ENCODE data around the gene CRTC3.
A peak's percentile ranks its signal among the peaks of the same experiment; 100 is the strongest.
"Not testable (repeated sequence)": the region's sequence is repeated elsewhere in the genome, so short reads cannot be mapped to it uniquely, and the experiment has no call there.

CRTC3 gene

DNA sequence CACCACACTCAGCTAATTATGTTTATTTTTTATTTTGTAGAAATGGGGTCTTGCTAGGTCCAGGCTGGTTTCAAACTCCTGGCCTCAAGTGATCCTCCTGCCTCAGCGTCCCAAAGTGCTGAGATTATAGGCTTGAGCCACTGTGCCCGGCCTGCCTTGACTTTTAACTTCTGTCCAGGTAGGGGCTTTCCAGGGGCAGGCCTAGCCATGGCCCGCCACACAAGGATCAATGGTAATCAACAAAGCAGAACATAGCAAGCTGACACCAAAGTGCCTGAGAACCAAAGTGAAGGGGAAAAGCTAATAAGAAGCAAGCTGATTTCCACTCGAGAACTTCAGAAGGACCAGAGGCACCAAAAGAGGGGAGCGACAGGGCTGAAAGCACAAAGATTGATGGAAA, 9.4 kb upstream of the CRTC3 start:
- no peak for DNase-seq (ENCODE audit: low read depth)

DNA sequence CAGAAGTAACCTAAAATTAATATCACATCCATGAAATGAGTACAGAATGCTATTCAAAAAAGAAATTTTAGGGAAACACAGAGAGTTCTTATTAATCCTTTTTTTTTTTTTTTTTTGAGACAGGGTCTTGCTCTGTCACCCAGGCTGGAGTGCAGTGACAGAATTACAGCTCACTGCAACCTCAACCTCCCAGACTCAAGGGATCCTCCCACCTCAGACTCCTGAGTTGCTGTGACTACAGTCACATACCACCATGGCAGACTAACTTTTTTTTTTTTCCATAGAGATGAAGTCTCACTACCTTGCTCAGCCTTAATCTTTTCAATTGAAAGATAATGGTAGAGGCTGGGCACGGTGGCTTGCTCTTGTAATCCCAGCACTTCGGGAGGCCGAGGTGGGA, 6.3 kb upstream of the CRTC3 start:
- no peak for DNase-seq (ENCODE audit: low read depth)

DNA sequence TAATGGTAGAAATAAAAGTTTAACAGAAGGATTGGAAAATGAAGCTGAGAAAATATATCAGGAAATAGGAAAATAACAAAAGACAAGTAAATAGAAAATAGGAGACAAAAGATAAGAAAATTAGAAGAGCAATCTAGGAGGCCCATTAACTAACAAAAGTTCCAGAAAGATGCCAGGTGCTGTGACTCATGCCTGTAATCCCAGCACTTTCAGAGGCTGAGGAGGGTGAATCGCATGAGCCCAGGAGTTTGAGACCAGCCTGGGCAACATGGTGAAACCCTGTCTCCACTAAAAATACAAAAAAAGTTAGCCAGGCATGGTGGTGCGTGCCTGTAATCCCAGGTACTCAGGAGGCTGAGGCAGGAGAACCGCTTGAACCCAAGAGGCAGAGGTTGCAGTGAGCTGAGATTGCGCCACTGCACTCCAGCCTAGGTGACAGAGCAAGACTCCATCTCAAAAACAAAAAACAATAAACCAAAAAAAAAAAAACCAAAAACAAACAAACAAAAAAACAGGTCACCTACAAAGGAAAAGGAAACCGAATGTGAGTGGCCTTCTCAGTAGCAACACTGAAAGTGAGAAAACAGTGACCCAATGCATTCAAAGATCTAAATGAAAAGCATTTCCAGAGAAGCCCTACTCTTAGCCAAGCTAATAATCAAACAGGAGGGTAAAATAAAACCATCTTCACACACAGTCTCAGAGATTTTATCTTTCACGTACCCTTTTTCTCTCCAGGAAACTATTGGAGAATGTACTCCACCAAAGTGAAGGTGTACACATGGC, 5.5 kb upstream of the CRTC3 start:
- DNase-seq (ENCODE audit: low read depth): not testable (repeated sequence)

GRCh38 chr15:90529011-90529370, 732 bp upstream of the CRTC3 start:
- DNase-seq (ENCODE audit: low read depth): no peak

GRCh38 chr15:90530250-90531051, 728 bp downstream of the CRTC3 start:
- peak; percentile 30 for DNase-seq (ENCODE audit: low read depth)

DNA sequence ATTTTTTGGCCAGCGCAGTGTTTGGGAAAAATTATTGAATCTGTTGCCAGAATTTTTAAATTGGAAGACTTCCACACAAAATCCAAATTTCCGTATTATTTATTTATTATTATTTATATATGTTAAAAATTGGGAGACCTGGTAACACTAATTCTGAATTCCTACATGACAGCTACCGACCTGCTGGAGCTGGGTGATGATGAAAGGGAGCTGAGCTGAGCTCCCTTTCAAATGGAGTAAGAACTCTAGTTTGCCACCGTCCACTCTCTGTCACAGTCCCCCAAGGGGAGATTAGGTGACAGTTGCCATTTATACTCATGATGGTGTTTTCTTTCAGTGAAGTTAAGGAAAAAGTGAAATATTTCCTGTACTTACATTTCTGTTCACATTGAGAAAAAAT, 1.4 kb downstream of the CRTC3 start:
- DNase-seq (ENCODE audit: low read depth): no peak

DNA sequence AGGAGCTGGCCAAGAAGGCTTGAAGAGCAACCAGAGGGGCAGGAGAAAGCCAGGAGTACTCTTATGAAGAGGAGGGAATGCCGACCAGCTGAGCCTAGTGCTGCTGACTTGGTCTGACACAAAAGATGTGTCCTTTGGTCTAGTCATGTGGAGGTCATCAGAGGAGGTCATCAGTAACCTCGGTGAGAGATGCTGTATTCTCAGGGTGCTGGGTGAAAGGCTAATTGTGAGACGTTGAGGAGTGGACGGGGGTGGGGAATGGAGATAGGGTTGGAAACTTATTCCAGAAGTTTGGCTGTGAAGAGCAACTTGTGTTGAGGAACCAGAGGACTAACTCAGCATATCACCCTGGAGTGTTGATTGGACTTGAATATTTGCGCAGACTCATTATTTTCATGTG, 5.5 kb downstream of the CRTC3 start:
- DNase-seq (ENCODE audit: low read depth): no peak

DNA sequence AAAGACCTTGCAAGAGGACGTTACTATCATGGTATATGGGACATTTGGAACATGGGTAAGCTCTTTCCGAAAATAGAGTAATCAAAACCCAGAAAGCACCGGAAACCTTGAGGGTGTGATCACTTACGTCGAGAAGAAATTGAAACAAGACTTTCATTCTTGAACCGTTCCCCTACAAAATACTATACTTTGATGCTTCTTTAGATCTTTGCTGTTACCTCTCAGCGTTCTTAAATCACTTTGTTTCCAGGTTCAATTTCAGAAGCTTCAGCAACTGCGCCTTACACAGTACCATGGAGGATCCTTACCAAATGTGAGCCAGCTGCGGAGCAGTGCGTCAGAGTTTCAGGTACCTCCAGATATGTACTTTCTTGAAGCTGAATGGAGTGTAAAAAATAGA, 10.1 kb downstream of the CRTC3 start:
- no peak for DNase-seq (ENCODE audit: low read depth)

- no peak for DNase-seq (ENCODE audit: low read depth)
These were observed 11.0 kb downstream of the CRTC3 start for GRCh38 chr15:90540768-90541167.

DNA sequence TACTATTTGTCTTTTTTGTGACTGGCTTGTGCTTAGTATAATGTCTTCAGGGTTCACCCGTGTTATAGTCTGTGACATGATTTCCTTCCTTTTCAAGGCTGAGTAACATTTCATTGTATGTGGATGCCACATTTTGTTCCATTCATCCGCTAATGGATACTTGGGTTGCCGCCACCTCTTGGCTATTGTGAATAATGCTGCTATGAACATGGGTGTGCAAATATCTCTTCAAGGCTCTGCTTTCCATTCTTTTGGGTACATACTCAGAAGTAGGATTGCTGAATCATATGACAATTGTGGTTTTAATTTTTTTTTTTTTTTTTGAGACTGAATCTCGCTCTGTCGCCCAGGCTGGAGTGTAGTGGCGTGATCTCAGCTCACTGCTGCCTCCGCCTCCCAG, 15.4 kb downstream of the CRTC3 start:
- DNase-seq (ENCODE audit: low read depth): no peak

GRCh38 chr15:90547540-90547939, 17.8 kb downstream of the CRTC3 start:
- DNase-seq (ENCODE audit: low read depth): no peak

GRCh38 chr15:90550919-90551318, 21.2 kb downstream of the CRTC3 start:
- DNase-seq (ENCODE audit: low read depth): no peak

- DNase-seq (ENCODE audit: low read depth): no peak
These were observed 22.6 kb downstream of the CRTC3 start for GRCh38 chr15:90552162-90552928.

- no peak for DNase-seq (ENCODE audit: low read depth)
These were observed 23.1 kb downstream of the CRTC3 start for GRCh38 chr15:90552929-90553211.

GRCh38 chr15:90553248-90553745, 23.6 kb downstream of the CRTC3 start:
- DNase-seq (ENCODE audit: low read depth): no peak

DNA sequence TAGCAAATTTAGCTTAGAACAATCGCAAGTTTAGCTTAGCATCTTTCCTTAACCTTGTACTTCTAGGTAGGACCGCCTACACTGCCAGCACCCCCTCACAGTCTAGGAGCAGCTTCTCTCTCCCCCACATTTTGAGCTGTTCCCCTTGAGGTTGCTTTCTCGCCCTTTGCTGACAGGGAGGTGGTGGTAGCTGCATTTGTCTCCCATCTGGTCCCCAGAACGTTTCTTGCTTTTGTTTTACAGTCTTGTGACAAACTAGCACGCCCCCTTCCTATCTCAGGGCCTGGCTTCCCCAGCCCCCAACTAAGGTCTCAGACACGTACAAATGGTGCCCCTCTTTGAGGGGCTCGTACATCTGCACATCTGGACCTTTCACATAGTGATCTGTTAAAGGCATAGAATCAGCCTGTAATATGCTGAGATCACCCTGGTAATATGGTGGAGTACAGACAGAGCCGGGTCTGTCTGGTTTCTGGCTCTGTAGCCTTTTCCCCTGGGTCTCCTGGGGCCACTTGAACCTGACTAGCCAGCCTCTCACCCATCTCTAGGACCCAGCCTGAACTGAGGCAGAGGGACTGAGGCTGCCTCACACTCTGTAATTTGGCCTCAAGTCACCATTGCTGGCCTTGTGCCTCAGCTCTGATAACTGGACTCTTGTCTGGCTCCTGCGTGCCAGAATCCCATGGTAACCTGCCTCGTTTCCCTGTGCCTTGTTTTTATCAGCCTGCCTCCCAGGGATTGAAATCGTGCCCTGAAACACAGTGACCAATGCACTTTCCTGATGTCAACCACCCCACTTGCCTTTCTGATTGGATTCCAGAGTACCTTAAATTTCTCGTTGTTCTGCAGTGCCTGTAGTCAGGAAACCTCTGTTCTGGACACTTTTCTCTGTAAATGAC, 27.7 kb downstream of the CRTC3 start:
- DNase-seq (ENCODE audit: low read depth): no peak

- DNase-seq (ENCODE audit: low read depth): no peak
These were observed 28.4 kb downstream of the CRTC3 start for GRCh38 chr15:90558171-90558573.

DNA sequence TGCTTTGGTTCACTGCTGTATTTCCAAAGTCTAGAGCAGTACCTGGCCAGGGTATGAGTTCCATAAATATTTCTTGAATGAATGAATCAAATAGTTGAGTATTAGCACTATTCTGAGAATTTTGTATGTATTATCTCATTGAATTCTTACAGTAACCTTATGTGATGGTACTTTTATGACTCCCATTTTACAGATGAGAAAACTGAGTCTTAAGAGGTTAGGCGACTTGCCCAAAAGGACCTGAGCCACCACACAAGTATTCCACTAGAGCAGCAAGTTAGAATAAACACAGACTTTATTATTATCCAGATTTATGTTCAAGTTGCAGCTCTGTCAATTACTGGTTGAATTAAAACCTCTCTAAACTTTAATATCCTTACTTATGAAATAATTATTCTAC, 29.4 kb downstream of the CRTC3 start:
- no peak for DNase-seq (ENCODE audit: low read depth)

- no peak for DNase-seq (ENCODE audit: low read depth)
These were observed 30.6 kb downstream of the CRTC3 start for GRCh38 chr15:90560229-90560776.

DNA sequence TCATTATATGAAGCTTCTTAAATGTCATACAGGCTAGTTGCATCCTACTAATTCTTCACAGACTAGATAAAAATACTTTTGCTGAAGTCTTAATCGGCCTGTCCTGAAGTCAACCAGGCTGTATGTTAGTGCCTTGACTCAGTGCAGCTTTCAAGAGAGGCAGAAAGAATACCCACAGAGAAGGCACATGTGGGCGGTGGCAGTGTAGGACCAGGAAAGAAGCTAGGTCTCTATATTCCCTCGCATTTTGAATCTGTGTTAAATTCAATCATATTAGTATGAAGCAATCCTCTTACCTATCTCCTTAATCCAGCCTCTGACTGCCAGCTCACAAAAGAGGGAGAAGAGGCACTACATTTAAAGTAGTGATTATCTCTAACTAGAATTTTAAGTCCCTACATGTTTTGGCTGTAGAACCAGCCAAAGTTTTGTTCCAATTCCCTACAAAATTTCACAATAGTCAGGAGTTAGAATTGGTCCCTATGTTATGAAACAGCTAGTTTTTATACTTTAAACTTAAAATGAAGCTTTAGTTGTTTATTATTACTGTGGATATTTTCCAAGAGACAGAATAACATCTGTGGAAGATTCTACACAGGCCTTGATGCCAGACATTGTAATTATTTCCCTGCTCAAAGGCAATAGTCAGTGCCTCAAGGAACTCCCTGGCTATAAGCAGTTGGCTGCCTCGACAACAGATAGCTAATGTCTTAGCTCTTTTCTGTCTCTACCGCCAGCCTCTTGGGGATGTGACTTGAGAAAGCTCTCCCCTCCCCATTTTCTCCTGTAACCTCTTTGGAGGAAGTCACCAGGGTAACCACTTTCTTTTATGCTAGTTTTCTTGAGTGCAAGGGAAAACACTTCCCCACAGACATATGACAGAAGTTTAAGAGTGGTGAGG, 31.9 kb downstream of the CRTC3 start:
- no peak for DNase-seq (ENCODE audit: low read depth)

All from stimulated activated CD8-positive, alpha-beta memory T cell treated with anti-CD3 and anti-CD28 coated beads, Interleukin-12 subunit alpha, Interleukin-12 subunit beta, amount 100 ng/mL, for 4 hours (primary cell).